HL-60 (cell line): ENCODE measurements around the gene STX2.

Source experiments
- CTCF ChIP-seq: IDR thresholded peaks from one replicate; pipeline ENCODE4 v1.5.1; 2011; ENCODE audit warnings: low read length, control low read depth, inconsistent platforms; ENCODE audit not compliant: insufficient read depth
- GABPA ChIP-seq: IDR thresholded peaks from 2 replicates; pipeline ENCODE4 v1.6.1; 2012; ENCODE audit warnings: low read depth
- POLR2AphosphoS5 ChIP-seq: IDR thresholded peaks from 2 replicates; pipeline ENCODE4 v1.6.1; 2012; ENCODE audit warnings: low read depth
- REST ChIP-seq: IDR thresholded peaks from 2 replicates; pipeline ENCODE4 v1.6.1; 2012; ENCODE audit warnings: low read depth; ENCODE audit not compliant: insufficient replicate concordance

DNA sequence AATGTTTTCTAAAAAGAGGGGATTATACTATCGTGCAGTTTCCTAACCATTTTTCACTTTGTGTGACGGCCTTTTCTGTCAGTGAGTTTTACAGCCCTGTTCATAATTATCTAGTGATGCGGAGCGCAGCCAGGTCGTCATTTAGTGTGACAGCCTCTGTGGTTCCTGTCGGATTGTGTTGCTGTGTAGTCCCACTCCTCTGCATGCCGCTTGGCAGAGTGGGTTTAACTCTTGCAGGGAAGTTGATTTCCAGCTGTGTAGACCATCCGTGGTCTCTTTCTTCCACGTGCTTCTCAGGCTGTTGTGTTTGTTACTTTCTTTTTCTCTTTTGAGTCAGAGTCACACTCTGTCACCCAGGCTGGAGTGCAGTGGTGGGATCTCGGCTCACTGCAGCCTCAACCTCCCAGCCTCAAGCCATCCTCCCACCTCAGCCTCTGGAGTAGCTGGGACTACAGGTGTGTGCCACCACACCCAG is 41.4 kb upstream of the STX2 start:
- TF ChIP-seq CTCF (no peak), REST (no peak), POLR2AphosphoS5 (no peak), GABPA (no peak)
